KG1 (cell line): ENCODE data around the gene SURF2.
A peak's percentile ranks its signal among the peaks of the same experiment; 100 is the strongest.
"Not testable (repeated sequence)": the region's sequence is repeated elsewhere in the genome, so short reads cannot be mapped to it uniquely, and the experiment has no call there.

Source experiments
- DNase-seq: peaks from one replicate; lab custom pipeline; 2025; lab: John Stamatoyannopoulos, UW

Gene SURF2

DNA sequence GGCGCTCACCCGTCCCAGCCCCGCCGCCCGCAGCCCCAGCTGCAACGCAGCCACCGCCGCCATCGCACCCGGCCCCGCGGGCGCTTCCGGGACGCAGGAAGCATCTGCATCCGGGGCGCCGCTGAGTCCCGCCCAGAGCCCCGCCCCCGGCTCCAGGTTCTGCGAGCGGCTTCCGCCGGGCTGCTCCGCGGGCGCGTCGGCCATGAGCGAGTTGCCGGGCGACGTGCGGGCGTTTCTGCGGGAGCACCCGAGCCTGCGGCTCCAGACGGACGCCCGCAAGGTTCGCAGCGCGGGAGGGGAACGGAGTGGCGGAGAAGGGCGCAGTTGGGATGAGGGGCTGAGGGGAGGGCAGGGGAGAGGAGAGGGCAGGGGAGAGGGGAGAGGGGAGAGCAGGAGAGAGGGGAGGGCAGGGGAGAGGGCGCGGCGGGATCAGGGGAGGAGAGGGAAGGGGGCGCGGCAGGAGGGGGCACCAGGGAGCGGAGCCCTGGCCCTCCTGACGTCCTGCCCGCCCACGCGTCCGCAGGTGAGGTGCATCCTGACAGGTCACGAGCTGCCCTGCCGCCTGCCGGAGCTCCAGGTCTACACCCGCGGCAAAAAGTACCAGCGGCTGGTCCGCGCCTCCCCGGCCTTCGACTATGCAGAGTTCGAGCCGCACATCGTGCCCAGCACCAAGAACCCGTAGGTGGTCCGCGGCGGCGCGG, at the start of gene SURF2, which contains the start of gene SURF1:
TSS of gene SURF2 (plus strand) at position 160 of the 701 bp plus-strand sequence. CDS start at position 203, 43 bp downstream.
TSS of gene SURF1 (minus strand) at position 97 of the 701 bp plus-strand sequence. CDS start at position 63, 34 bp downstream.
- peak; percentile 69 for DNase-seq

DNA sequence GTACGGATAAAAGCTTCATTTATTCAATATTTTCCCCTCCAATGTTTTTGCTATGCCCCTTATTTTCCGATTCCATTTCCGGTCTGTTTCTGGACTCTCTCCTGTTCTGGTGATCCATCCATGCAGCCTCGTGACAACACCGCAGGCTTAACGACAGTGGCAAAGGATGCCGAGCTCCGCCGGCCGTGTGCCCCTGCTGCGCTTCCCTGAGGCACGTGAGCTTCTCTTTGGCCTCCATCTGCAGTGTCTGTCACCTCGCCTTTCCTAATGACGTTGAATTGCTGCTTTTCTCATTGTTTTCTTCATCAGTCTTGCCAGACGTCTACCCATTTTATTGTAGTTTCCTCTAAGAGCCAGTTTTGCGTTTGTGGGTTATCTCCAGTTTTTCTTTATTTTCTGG, 49.0 kb upstream of the SURF2 start:
- DNase-seq, result no peak

DNA sequence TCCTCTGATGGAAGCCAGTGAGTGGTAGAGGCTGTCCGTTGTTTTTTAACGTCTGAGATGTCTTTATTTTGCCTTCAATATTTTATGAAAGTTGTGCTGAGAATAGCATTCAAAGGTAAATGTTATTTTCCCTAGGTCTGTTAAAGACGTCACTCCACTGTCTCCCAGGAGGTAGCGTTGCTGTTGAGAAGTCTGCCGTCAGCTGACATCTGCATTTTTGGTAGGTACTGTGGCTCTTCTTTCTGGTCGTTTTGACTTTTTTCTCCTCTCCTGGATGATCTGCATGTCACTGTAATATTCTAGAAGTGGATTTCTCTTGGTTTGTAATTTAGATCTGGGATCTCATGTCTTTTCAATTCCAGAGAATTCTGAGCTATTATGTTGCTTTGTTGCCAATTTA, 46.7 kb upstream of the SURF2 start:
- DNase-seq, result no peak

DNA sequence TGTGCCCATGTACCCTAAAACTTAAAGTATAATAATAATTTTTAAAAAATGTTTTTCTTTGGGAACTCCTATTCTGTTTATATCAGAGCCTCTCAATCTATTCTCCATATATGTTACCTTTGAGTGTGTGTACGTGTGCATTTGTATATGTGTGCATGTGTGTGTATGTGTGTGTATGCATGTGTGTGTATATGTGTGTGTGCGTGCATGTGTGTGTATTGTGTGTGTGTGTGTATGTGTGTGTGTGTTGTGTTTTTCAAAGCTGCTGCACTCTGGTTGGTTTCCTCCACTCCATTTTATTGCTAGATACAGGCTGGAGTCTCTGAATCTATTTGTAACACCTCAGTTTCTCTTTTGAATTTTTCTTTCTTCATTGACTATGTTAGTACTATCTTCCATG, 40.4 kb upstream of the SURF2 start:
- no peak for DNase-seq

DNA sequence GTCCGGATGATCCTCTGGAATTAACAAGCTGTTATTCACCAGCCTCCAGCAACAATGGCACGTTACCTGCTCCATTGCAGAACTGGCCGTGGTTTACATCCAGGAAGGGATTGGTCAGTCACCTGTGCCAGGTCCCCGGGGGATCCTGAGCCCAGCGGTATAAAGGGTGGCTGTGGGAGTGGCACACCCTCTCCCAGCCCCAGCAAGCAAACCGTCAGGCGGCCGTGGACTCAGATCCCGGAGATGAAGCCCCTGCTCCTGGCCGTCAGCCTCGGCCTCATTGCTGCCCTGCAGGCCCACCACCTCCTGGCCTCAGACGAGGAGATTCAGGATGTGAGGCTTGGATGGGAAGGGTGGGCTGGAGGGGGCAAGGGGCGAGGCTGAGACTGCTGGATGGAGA, 38.8 kb upstream of the SURF2 start:
- not testable (repeated sequence) for DNase-seq

GRCh38 chr9:133320421-133320881, 35.9 kb upstream of the SURF2 start:
- no peak for DNase-seq

DNA sequence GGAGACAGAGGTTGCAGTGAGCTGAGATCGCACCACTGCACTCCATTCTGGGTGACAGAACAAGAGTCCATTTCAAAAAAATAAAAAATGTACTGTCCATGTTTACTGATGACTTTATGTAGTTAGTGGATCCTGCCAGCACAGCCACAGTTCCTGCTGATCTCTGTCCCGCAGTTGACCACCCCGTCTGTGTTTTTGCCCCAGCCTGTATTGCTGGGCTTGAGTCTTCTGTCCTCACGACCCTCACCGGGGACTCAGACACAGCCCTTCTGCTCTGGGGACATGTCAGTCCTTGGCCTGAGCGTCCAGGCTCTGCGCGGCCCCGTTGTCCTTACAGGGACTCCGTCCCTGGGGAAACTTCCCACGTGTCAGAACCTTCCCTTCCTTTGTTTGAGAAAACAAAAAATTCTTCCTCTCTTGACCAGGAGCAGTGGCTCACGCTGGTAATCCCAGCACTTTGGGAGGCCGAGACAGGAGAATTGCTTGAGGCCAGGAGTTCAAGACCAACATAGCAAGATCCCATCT, 34.9 kb upstream of the SURF2 start:
- no peak for DNase-seq

GRCh38 chr9:133322701-133323100, 33.6 kb upstream of the SURF2 start:
- DNase-seq, result no peak

- DNase-seq, result no peak
Observed at GRCh38 chr9:133323211-133323610, 33.1 kb upstream of the SURF2 start.

DNA sequence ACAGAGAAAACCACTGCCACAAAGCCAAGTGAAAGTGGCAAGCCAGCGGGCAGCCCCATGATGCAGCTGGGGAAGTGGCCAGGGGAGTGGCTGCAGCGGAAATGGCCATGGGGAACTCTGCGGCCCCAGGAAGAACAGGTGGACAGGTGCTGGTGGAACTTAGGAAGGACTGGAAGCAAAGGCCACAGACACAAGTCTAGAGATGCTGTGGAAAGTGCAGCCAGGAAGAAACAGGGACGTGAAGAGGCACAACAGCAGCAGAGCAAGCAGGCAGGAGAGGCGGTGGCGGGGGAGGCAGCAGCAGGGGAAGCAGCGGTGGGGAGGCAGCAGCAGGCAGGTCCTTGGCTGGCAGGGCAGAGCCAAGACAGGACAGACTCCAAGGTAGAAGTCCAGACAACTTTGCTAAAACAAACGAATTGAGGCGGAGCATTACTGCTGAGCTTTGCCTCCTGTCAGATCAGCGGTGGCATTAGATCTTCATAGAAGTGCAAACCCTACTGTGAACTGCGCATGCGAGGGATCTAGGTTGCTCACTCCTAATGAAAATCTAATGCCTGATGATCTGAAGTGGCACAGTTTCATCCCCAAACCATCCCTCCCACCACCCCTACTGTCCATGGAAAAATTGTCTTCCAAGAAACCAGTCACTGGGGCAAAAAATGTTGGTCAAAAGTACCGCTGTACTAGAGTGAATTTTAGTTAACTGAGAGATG, 32.2 kb upstream of the SURF2 start:
- DNase-seq, result no peak

- DNase-seq, result not testable (repeated sequence)
Observed at GRCh38 chr9:133327021-133327420, 29.3 kb upstream of the SURF2 start.

DNA sequence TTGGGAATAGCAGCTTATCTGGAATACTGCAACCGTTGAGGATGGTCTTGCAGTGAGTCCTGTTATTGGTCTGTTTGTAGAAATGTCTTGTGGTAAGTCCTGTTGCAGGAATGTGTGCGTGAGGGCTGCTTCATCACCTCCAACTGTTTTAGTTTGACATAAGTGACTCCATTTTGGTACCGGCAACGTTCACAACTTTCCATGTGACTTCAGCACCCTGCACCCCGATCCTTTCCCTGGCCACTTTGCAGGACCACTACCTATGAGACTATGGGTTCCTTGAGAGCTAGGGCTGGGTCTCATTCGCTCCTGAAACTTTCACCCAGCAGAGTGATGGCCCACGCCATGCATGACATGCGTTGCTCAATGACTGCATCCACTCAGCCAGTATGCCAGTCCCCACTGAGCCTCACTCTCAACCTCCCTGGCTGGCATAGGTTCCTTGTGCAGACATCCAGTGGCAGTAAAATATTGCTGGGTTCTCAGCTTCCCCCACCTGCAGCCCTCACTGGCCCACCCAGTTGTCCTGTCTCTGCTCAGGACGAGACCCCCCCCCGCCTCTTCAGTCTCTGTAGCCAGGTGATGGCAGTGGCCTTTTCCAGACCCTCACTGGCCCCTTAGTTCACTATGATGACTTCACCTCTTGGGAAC, 28.4 kb upstream of the SURF2 start:
- DNase-seq, result no peak

- DNase-seq, result not testable (repeated sequence)
Observed at GRCh38 chr9:133329306-133330156, 26.8 kb upstream of the SURF2 start.

DNA sequence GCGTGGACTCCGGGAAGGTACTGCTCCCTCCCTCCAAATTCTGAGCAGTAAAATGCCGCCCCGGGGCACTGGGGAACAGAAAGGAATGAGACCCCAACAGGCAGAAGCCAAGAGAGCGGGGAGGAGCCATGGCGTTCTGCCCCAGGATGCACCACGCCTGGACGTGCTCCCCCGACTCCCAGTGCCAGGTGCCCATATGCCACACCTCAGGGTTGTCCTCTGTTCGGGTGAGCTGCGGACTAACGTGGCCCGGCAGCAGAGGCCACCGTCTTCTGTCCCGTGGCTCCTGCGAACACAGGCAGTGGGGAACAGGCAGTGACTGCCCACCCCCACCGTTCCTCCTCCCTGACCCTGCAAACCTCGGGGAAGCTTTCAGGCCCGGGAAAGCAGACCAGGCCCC, 25.1 kb upstream of the SURF2 start:
- DNase-seq, result no peak

DNA sequence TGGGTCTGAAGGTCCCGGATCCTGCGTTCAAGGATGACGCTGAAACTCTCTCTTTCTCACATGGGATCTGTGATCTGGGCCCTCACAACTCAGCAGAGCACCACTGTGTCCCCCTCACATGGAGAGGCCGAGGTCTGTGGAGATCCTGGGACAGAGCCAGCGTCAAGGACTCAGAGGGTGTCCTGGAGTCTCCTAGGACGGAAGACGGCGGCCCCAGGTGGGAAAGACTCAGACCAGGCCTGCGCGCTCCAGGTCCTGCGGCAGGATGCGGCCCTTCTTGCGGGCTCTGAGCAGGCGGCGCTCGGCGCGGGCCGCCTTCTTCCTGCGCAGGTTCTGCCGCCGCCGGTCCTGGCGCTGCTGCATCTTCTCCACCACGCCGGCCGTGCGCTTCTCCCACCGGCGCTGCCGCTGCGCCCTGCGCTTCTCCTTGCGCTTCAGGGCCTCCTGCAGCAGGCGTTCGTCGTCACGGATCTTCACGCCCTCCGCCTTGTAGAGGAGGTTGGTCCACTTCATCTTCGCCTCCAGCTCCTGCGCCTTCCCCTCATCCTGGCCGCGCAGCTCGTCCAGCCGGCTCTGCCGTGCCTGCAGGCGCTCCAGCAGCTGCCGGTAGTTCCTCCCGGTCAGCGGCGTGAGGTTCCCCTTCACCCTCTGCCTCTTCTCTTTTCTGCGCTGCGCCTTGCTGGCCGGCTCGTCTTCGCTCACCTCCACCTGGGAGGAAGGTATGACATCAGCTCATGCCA, 24.5 kb upstream of the SURF2 start:
- DNase-seq, result no peak

GRCh38 chr9:133332381-133332730, 24.0 kb upstream of the SURF2 start:
- no peak for DNase-seq

DNA sequence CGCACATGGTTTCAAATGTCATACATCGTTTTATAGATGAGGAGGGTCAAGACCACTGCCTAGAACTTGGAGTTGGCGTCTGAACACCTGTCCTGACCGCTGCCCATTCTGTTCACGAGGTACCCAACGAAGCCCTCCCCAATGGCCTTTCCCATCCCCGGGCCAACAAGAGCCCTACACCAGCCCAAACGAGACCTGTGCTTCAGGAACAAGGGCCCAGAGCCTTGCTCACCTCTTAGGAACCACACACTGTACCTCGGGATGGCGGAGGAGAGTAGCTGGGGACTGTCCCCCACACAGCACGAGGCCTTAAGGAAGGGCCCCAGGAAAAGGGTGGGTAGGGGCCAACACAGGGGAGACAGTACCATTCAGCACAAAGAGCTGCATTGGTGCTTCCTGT, 23.3 kb upstream of the SURF2 start:
- no peak for DNase-seq

DNA sequence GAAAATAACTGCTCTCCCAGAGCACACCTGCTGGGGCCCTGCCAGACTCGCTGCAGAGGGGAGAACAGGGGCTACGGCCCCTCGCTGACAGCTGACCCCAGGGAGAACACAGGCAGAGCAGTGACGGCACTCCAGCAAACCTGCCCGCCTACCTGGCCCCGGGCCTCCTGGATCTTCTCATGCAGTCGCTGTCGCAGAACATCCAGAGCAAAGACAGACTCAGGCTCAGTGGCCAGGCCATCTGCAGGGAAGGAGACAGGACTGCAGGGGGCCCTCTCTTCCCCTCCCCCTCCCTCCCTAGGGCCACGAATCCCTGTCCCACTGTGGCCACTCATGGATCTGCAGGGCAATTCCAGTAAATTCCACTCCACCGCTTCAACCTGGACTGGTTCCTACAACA, 22.8 kb upstream of the SURF2 start:
- no peak for DNase-seq

GRCh38 chr9:133334161-133334560, 22.2 kb upstream of the SURF2 start:
- no peak for DNase-seq

- DNase-seq, result not testable (repeated sequence)
Observed at GRCh38 chr9:133334888-133335287, 21.5 kb upstream of the SURF2 start.
